Kidney (tissue), 14 donors: ENCODE measurements around the gene ADRA2B. TPM values are rescaled to one million over a fixed set of nuclear protein-coding genes. Genes with fewer than 3 reads are reported as not detected.
A peak's percentile ranks its signal among the peaks of the same experiment; 100 is the strongest.

Source experiments
- DNase-seq, 5 donors: peaks; one replicate each; pipeline ENCODE4 v3.0.0-alpha.2; 2013 to 2020
- FAIRE-seq: peaks from 2 replicates; lab custom pipeline; 2012; peaks lifted over from hg19 to GRCh38; lab: Jason Lieb, UNC
- H3K27ac ChIP-seq, 2 donors: one replicate each; pipeline ENCODE4 v1.7.0; 2013; ENCODE audit warnings: low read depth in 2 of 2, low read length in 2 of 2, inconsistent platforms in 1 of 2
- H3K27me3 ChIP-seq: one replicate; pipeline ENCODE4 v1.7.1; 2013; ENCODE audit warnings: low read length, inconsistent platforms; ENCODE audit not compliant: control insufficient read depth, insufficient read depth
- H3K36me3 ChIP-seq, 3 donors: one replicate each; pipeline versions ENCODE4 v1.7.0 to v1.7.1; 2013; ENCODE audit warnings: low read length in 3 of 3, control low read depth in 1 of 3, inconsistent platforms in 1 of 3; ENCODE audit not compliant: insufficient read depth in 3 of 3, control insufficient read depth in 2 of 3
- H3K4me1 ChIP-seq, 3 donors: one replicate each; pipeline versions ENCODE4 v1.7.0 to v1.7.1; 2013; ENCODE audit warnings: low read length in 3 of 3, inconsistent platforms in 1 of 3, low read depth in 1 of 3; ENCODE audit not compliant: control insufficient read depth in 2 of 3, insufficient read depth in 2 of 3
- H3K4me3 ChIP-seq, 3 donors: one replicate each; pipeline versions ENCODE4 v1.7.0 to v1.8.1; 2013; ENCODE audit warnings: low read length in 3 of 3, control low read depth in 1 of 3, inconsistent platforms in 1 of 3
- H3K9ac ChIP-seq, 3 donors: one replicate each; pipeline versions ENCODE4 v1.7.0 to v1.7.1; 2013; ENCODE audit warnings: low read length in 3 of 3, control low read depth in 1 of 3, inconsistent platforms in 1 of 3
- H3K9me3 ChIP-seq, 3 donors: one replicate each; pipeline versions ENCODE4 v1.7.0 to v1.7.1; 2013; ENCODE audit warnings: low read length in 3 of 3, control low read depth in 1 of 3, inconsistent platforms in 1 of 3; ENCODE audit not compliant: control insufficient read depth in 2 of 3, insufficient read depth in 1 of 3
- intact Hi-C: fragments of 100-400 bp; cut with DNase I; formaldehyde crosslinking; loops from one replicate; pipeline ENCODE4 v1.11.1; 2022
- polyA plus RNA-seq: library from polyadenylated mRNA; stranded (reverse); fragments of 350-450 nt; fragmentation: Illumina TruSeq; extraction: RNeasy Lipid Tissue Mini Kit (QIAGEN cat#74804); gene quantifications from one replicate; pipeline ENCODE4 v1.2.3, GENCODE V29; 2014; ENCODE audit warnings: low read depth, low replicate concordance; ENCODE audit not compliant: insufficient read depth
- total RNA-seq: library from RNA; stranded (reverse); fragmentation: NEBNext Ultra II Directional; extraction: Animal tissue kit (Norgen Biotek cat#: 25700); gene quantifications from one replicate; pipeline ENCODE4 v1.2.1, GENCODE V29; 2021
- TF ChIP-seq, protein P1 (sequence below): IDR thresholded peaks from 3 replicates; pipeline ENCODE4 v1.5.1; 2012; ENCODE audit warnings: mild to moderate bottlenecking, moderate library complexity, borderline replicate concordance; ENCODE audit not compliant: insufficient read depth; ENCODE audit errors: extremely low read depth
- donor health status: control.
- donor health status: control.
- donor health status: control.
- donor health status: control.
- donor health status: control.
- donor health status: DM: yes; HTN: yes; CAD: no.
- donor health status: Normal renal cell carcinoma (clear cell type).

Gene ADRA2B
- total and polyA plus RNA-seq, 2 donors from 2014 or later = 1.4 to 4.8 TPM

DNA sequence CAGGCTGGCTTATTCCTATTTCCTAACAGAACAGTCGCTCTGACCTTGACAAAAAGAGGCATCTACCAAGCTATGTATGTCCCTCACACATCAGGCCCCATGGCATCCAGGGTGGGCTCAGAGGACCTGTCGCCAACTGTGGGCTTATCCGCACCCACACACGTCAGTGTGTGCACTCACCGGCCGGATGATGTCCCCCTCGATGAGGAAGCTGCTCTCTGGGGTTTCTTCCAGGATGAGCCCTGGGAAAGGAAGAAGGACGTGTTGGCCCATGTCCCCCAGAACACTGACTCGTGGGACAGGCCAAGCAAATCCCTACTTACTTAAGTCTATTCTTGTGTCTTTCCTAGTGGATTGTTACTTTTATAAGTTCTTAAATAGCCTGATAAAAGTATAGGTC is 18.8 kb upstream of the ADRA2B start:
- H3K9ac ChIP-seq = no peak overlapping the region
- no peak for FAIRE-seq
- TF ChIP-seq, protein P1, sequence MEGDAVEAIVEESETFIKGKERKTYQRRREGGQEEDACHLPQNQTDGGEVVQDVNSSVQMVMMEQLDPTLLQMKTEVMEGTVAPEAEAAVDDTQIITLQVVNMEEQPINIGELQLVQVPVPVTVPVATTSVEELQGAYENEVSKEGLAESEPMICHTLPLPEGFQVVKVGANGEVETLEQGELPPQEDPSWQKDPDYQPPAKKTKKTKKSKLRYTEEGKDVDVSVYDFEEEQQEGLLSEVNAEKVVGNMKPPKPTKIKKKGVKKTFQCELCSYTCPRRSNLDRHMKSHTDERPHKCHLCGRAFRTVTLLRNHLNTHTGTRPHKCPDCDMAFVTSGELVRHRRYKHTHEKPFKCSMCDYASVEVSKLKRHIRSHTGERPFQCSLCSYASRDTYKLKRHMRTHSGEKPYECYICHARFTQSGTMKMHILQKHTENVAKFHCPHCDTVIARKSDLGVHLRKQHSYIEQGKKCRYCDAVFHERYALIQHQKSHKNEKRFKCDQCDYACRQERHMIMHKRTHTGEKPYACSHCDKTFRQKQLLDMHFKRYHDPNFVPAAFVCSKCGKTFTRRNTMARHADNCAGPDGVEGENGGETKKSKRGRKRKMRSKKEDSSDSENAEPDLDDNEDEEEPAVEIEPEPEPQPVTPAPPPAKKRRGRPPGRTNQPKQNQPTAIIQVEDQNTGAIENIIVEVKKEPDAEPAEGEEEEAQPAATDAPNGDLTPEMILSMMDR = no peak
- H3K9me3 ChIP-seq = no peaks in the 10 kb centered on the region
- DNase-seq = peak in 1 of 5 donors; percentile 60
- H3K27me3 ChIP-seq = no peaks in the 10 kb centered on the region
- H3K4me1 ChIP-seq = no peaks in the 10 kb centered on the region
- intact Hi-C loops = no loop called here
- no peak overlapping the region for H3K4me3 ChIP-seq
- no peaks in the 10 kb centered on the region for H3K36me3 ChIP-seq
- no peak overlapping the region for H3K27ac ChIP-seq

DNA sequence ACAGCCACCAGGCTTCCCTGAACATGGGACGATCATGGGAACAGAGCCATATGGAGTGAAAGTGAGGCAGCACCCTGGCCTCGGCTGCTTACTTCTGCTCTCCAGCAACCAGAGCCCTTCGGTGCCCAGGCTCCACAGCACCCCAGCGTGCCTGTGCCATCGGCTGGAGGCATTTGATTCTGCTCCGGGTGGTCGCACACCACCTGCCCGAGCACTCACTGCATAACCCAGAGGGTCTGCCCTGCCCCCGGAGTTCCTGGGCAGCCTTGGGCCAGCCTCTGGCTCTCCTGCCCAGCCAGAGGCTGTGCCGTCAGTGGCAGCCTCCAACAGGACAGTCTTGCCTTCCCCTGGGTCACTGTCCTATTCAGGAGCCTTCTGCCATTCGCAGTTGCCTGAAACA is 18.1 kb upstream of the ADRA2B start:
- DNase-seq (no peak), FAIRE-seq (no peak)
- Histone ChIP-seq H3K36me3 (no peaks in the 10 kb centered on the region), H3K27me3 (no peaks in the 10 kb centered on the region), H3K27ac (no peak overlapping the region), H3K9me3 (no peaks in the 10 kb centered on the region), H3K4me1 (no peaks in the 10 kb centered on the region), H3K4me3 (no peak overlapping the region), H3K9ac (no peak overlapping the region)
- intact Hi-C loops = no loop called here
- TF ChIP-seq, protein P1 = no peak

DNA sequence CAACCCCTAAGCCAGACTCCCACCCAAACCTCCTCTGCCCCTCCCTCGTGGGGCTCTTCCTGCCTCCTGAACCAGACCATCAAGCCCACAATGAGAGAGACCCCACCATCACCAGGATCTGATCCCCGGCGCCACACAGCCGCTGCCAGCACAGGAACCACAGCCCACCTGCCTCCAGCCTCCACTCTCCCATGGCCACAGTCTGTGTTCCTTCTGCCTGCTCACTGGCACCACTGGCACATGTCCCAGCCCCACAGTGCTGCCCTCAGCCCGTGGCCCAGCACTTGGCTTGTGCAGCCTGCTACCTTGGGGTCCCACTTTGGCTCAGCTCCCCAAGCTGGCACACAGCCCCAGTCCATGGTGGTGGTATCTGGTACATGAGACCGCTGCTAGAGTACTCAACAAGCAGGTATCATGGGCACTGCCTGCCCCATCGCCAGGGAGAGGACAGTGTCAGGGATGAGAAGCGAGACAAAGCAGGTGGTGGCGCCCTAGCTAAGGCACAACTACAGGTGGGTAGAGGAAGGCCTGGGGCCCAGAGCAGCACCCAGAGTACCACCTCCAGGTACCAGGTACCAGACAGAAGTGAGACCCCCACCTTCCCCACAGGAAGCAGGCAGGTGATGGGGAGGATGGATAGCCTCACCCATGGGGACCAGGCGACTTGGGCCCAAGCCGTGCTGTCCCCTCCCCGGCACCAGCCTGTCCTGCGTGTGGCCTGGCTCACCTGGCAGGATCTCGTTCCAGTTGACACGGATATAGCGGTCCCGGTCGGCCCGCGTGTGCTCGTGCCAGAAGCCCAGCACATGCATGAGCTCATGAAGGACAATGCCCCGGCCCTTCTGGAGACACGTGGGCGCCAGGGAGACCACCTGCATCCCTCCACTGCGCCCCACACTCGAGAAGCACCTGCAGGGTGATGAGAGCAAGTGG is 15.7 kb upstream of the ADRA2B start:
- Histone ChIP-seq H3K36me3 (no peaks in the 10 kb centered on the region), H3K27ac (no peak overlapping the region), H3K4me3 (no peak overlapping the region), H3K27me3 (no peaks in the 10 kb centered on the region), H3K4me1 (no peaks in the 10 kb centered on the region), H3K9ac (no peak overlapping the region), H3K9me3 (no peaks in the 10 kb centered on the region)
- TF ChIP-seq, protein P1 = no peak
- no peak for DNase-seq
- intact Hi-C loops = no loop called here
- FAIRE-seq = no peak
